Nephron progenitor cell (in vitro differentiated cells): ENCODE data around the gene MARK1.
"Not testable (repeated sequence)": the region's sequence is repeated elsewhere in the genome, so short reads cannot be mapped to it uniquely, and the experiment has no call there.

ENCODE experiments used
- DNase-seq: peaks from one replicate; pipeline ENCODE4 v3.0.0; 2021
- H3K27ac Mint-ChIP-seq: 2 replicates; pipeline ENCODE4 v1.8.0; 2021; ENCODE audit warnings: mild to moderate bottlenecking, moderate library complexity, mixed read lengths
- H3K27me3 Mint-ChIP-seq: 2 replicates; pipeline ENCODE4 v1.8.0; 2021; ENCODE audit warnings: mild to moderate bottlenecking, low read depth, mixed read lengths; ENCODE audit not compliant: poor library complexity
- H3K36me3 Mint-ChIP-seq: 2 replicates; pipeline ENCODE4 v1.8.0; 2021; ENCODE audit warnings: low read depth, mixed read lengths
- H3K4me1 Mint-ChIP-seq: 2 replicates; pipeline ENCODE4 v1.8.0; 2021; ENCODE audit warnings: mixed read lengths
- H3K4me3 Mint-ChIP-seq: 2 replicates; pipeline ENCODE4 v1.8.0; 2021; ENCODE audit warnings: mild to moderate bottlenecking, moderate library complexity, mixed read lengths
- H3K9me3 Mint-ChIP-seq: 2 replicates; pipeline ENCODE4 v1.8.0; 2021; ENCODE audit warnings: mild to moderate bottlenecking, moderate library complexity, mixed read lengths
- TF ChIP-seq, protein P1 (sequence below): fragments of 200-600 bp; sonication (generic); IDR thresholded peaks from 2 replicates; pipeline ENCODE4 v1.5.0; 2021; ENCODE audit warnings: antibody characterized with exemption

MARK1 gene

DNA sequence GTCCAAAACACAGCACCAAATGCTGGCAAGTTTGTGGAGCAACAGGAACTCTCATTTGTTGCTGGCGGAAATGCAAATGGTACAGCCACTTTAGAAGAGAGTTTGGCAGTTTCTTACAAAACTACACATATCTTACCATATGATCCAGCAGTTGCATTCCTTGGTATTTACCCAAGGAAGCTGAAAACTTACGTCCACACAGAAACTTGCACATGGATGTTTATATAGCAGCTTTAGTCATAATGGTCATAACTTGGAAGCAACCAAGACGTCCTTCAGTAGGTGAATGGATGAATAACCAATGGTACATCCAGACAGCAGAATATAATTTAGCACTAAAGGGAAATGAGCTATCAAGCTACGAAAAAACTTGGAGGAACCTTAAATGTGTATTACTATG, 66.4 kb downstream of the MARK1 start:
- Mint-ChIP-seq H3K9me3 (no peaks in the 10 kb centered on the region), H3K4me1 (no peaks in the 10 kb centered on the region), H3K27me3 (no peaks in the 10 kb centered on the region), H3K4me3 (no peak overlapping the region), H3K36me3 (peaks cover 25% of the 10 kb centered on the region), H3K27ac (no peak overlapping the region)
- DNase-seq = no peak
- TF ChIP-seq, protein P1, sequence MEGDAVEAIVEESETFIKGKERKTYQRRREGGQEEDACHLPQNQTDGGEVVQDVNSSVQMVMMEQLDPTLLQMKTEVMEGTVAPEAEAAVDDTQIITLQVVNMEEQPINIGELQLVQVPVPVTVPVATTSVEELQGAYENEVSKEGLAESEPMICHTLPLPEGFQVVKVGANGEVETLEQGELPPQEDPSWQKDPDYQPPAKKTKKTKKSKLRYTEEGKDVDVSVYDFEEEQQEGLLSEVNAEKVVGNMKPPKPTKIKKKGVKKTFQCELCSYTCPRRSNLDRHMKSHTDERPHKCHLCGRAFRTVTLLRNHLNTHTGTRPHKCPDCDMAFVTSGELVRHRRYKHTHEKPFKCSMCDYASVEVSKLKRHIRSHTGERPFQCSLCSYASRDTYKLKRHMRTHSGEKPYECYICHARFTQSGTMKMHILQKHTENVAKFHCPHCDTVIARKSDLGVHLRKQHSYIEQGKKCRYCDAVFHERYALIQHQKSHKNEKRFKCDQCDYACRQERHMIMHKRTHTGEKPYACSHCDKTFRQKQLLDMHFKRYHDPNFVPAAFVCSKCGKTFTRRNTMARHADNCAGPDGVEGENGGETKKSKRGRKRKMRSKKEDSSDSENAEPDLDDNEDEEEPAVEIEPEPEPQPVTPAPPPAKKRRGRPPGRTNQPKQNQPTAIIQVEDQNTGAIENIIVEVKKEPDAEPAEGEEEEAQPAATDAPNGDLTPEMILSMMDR = no peak

DNA sequence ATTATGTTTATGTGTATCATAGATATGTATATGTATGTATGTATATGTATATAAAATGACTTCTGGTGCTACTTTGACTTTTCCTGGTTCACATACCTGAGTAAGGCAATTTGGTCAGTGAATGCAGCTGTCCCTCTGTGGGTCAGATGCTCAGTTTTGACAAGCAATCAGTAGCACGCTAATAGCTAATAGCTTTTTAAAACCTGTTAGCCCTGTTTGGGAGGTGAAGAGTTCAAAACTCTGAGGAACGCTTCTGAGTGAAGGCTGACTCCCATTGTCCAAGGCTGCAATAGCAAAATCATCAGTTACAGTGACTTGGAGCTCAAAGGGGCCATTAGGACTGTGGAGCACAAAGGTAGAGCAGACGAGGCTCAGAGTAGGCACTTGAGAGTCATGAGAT, 67.2 kb downstream of the MARK1 start:
- no peak overlapping the region for H3K4me3 Mint-ChIP-seq
- H3K9me3 Mint-ChIP-seq = no peaks in the 10 kb centered on the region
- TF ChIP-seq, protein P1 = no peak
- no peaks in the 10 kb centered on the region for H3K4me1 Mint-ChIP-seq
- H3K36me3 Mint-ChIP-seq = peaks cover 25% of the 10 kb centered on the region
- H3K27me3 Mint-ChIP-seq = no peaks in the 10 kb centered on the region
- peak overlapping the region; percentile 1 for H3K27ac Mint-ChIP-seq
- no peak for DNase-seq

GRCh38 chr1:220604926-220605325, 77.0 kb downstream of the MARK1 start:
- H3K36me3 Mint-ChIP-seq = peaks cover 65% of the 10 kb centered on the region
- TF ChIP-seq, protein P1 = no peak

DNA sequence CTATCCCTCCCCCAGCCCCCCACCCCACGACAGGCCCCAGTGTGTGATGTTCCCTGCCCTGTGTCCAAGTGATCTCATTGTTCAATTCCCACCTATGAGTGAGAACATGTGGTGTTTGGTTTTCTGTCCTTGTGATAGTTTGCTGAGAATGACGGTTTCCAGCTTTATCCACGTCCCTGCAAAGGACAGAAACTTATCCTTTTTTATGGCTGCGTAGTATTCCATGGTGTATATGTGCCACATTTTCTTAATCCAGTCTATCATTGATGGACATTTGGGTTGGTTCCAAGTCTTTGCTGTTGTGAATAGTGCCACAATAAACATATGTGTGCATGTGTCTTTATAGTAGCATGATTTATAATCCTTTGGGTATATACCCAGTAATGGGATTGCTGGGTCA, 77.7 kb downstream of the MARK1 start:
- DNase-seq, H3K4me1 Mint-ChIP-seq, H3K27ac Mint-ChIP-seq, H3K27me3 Mint-ChIP-seq, H3K4me3 Mint-ChIP-seq: not testable (repeated sequence)
- Mint-ChIP-seq H3K36me3 (peaks cover 72% of the 10 kb centered on the region), H3K9me3 (peaks cover 36% of the 10 kb centered on the region)

More at GRCh38 chr1:220604926-220605325, 77.0 kb downstream of the MARK1 start:
- DNase-seq = no peak
- H3K27ac Mint-ChIP-seq = no peak overlapping the region
- no peak overlapping the region for H3K4me3 Mint-ChIP-seq
- no peaks in the 10 kb centered on the region for H3K4me1 Mint-ChIP-seq
- H3K9me3 Mint-ChIP-seq = peaks cover 29% of the 10 kb centered on the region
- H3K27me3 Mint-ChIP-seq = no peaks in the 10 kb centered on the region

DNA sequence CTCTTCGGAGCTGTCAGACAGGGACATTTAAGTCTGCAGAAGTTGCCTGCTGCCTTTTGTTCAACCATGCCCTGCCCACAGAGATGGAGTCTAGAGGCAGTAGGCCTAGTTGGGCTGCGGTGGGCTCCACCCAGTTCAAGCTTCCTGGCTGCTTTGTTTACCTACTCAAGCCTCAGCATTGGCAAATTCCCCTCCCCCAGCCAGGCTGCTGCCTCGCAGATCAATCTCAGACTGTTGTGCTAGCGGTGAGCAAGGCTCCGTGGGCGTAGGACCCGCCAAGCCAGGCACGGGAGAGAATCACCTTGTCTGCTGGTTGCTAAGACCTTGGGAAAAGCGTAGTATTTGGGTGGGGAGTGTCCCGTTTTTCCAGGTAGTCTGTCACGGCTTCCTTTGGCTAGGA, 83.2 kb downstream of the MARK1 start:
- DNase-seq, H3K4me3 Mint-ChIP-seq, H3K27me3 Mint-ChIP-seq, H3K27ac Mint-ChIP-seq, H3K4me1 Mint-ChIP-seq: not testable (repeated sequence)
- H3K36me3 Mint-ChIP-seq = peaks cover 60% of the 10 kb centered on the region
- H3K9me3 Mint-ChIP-seq = peaks cover 31% of the 10 kb centered on the region

GRCh38 chr1:220616836-220617235, 88.9 kb downstream of the MARK1 start:
- TF ChIP-seq, protein P1 = no peak
- DNase-seq = no peak
- no peaks in the 10 kb centered on the region for H3K4me1 Mint-ChIP-seq
- no peak overlapping the region for H3K4me3 Mint-ChIP-seq
- H3K36me3 Mint-ChIP-seq = peaks cover 23% of the 10 kb centered on the region
- no peaks in the 10 kb centered on the region for H3K27me3 Mint-ChIP-seq
- H3K27ac Mint-ChIP-seq = no peak overlapping the region
- no peaks in the 10 kb centered on the region for H3K9me3 Mint-ChIP-seq

GRCh38 chr1:220628431-220628830, 100.5 kb downstream of the MARK1 start:
- no peak overlapping the region for H3K4me3 Mint-ChIP-seq
- peaks cover 32% of the 10 kb centered on the region for H3K36me3 Mint-ChIP-seq
- no peak overlapping the region for H3K27ac Mint-ChIP-seq
- no peaks in the 10 kb centered on the region for H3K4me1 Mint-ChIP-seq
- no peaks in the 10 kb centered on the region for H3K27me3 Mint-ChIP-seq
- no peaks in the 10 kb centered on the region for H3K9me3 Mint-ChIP-seq
- no peak for DNase-seq
- TF ChIP-seq, protein P1 = no peak
